NCI-H524 (cell line): Measurements from ENCODE around the gene AACS.
"Not testable (repeated sequence)": the region's sequence is repeated elsewhere in the genome, so short reads cannot be mapped to it uniquely, and the experiment has no call there.

Experiments used
- DNase-seq, 2 experiments: peaks; one replicate each; lab custom pipeline; 2025; lab: John Stamatoyannopoulos, UW

AACS gene

GRCh38 chr12:125057708-125058107 is 7.5 kb upstream of the AACS start:
- no peak for DNase-seq

GRCh38 chr12:125061229-125061628 is 4.0 kb upstream of the AACS start:
- DNase-seq = no peak

- not testable (repeated sequence) for DNase-seq
These were observed 1.7 kb upstream of the AACS start for GRCh38 chr12:125063522-125063921.

DNA sequence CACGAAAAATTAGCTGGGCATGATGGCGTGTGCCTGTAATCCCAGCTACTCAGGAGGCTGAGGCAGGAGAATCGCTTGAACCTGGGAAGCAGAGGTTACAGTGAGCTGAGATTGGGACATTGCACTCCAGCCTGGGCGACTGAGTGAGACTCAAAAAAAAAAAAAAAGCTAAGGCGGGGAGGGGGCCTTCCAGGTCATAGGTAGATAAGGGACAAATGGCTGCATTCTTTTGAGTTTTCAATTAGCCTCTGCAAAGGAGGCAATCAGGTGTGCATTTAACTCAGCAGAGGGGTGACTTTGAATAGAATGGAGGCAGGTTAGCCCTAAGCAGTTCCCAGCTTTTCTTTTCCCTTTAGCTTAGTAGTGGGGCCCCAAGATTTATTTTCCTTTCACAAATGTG is 743 bp upstream of the AACS start:
- DNase-seq = no peak

DNA sequence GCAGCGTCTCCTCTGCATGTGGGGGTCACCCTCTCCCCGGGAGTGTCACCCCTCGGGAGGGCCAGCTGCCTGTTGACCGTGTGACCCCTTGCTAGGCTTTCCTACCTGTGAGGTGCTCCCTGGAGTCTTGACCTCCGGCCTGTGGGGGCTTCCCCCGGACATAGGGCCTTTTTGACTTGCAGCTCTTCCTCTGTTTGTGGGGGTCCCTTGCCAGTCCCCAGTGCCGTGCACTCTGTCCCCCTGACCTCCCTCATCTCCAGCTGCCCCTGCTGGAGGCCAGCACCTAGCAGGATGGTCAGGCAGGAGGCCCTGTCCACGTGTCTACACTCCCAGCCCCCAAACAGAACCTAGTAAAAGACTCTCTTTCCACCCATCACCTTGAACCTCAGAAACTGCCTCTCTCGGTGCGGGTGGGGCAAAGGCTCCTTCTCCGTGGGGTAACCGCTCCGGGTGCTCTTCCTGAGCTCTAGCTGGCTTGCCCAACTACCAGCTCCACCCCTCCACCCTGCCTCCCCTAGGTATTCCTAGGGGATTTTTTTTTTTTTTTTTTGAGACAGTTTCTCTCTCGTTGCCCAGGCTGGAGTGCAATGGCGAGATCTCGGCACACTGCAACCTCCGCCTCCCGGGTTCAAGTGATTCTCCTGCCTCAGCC is 810 bp downstream of the AACS start:
- no peak for DNase-seq

DNA sequence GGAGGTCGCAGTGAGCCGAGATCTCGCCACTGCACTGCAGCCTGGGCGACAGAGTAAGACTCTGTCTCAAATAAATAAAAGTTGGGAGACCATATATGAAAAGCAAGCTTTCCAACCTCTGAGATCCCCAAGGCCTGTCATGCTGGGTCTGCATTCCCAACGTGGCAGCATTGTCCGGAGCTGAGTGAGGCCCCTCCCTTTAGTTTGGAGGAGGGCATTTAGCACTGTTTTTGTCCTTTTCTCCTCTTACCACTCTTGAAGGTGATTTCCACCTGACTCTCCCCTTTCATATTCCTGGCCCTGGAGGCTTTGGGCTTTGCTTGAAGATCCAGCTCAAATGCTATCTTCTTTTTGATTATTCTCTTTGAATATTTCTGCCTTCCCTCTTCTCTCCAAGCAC is 3.2 kb downstream of the AACS start:
- DNase-seq = no peak

GRCh38 chr12:125069616-125070015 is 4.4 kb downstream of the AACS start:
- no peak for DNase-seq

- peak; percentile 1 to 51 for DNase-seq
These were observed 4.9 kb downstream of the AACS start for GRCh38 chr12:125070112-125070511.

- no peak for DNase-seq
These were observed 5.6 kb downstream of the AACS start for GRCh38 chr12:125070661-125071390.

GRCh38 chr12:125071456-125071855 is 6.2 kb downstream of the AACS start:
- DNase-seq = no peak

GRCh38 chr12:125072496-125072895 is 7.3 kb downstream of the AACS start:
- DNase-seq = no peak

DNA sequence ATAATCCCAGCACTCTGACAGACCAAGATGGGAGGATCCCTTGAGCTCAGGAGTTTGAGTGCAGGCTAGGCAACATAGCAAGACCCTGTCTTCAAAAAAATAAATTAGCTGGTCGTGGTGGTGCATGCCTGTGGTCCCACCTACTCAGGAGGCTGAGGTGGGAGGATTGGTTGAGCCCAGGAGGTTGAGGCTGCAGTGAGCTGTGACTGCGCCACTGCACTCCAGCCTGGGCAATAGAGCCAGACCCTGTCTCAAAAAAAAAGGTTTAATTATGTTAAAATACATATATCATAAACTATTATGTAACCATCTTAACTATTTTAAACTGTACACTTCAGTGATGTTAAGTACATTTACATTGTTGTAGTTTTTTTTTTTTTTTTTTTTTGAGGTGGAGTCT is 9.1 kb downstream of the AACS start:
- not testable (repeated sequence) for DNase-seq

DNA sequence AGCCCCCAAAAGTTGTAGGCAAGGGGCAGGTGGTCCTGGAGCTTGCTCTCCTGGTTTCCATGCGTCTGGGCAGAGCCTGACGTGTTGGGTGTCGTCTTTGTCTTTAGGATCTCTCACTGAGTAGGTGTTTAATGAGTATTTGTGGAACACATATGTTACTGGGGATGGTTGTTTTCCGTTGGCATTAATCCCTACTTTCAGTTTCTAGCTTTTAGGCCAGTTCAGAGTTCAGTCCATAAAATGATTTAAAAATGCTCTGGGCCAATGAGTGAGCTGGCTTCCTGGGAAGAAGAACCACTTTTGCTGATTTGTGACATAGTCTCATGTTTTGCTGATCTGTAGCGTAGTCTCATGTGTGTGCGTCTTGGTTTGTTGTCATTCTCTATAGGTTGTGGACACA is 10.9 kb downstream of the AACS start:
- DNase-seq = no peak

DNA sequence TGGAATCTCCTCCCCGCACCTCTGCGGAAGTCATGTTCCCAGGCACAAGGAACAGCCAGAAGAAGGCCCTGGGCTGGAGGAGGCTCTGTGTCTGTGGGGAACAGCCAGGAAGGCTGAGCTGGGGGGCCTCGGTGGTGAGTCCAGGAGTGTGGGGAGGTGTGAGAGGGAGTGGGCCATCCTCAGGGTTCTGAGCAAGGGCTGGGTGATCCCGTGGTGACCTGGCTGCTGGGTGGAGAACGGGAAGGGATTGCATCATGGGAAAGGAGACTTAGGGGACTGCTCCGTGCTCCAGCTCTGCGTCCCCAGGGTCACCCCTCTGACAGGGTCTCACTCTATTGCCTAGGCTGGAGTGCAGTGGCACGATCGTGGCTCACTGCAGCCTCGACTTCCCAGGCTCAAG is 13.8 kb downstream of the AACS start:
- DNase-seq = no peak

GRCh38 chr12:125079648-125080645 is 14.7 kb downstream of the AACS start:
- no peak for DNase-seq

DNA sequence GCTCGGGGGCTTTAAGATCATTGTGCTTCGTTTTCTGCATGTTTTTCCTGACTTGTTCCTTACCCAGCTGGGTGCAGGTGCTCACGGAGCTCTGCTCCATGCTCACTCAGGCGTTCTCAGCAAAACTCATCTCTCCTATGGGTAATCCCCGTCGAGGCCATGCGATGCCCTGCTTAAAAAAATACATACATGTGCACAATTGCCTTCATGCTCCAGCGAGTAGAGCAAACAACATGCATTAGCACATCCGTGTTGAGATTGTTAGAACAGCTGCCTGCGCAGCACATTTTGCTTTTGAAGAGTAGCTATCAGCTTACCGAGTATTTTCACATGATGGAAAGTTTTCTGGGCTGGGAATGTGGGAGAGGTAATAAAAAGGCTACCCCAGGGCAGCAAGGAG is 16.2 kb downstream of the AACS start:
- DNase-seq = peak in 1 of 2 experiments; percentile 10

GRCh38 chr12:125083072-125083471 is 17.8 kb downstream of the AACS start:
- no peak for DNase-seq

DNA sequence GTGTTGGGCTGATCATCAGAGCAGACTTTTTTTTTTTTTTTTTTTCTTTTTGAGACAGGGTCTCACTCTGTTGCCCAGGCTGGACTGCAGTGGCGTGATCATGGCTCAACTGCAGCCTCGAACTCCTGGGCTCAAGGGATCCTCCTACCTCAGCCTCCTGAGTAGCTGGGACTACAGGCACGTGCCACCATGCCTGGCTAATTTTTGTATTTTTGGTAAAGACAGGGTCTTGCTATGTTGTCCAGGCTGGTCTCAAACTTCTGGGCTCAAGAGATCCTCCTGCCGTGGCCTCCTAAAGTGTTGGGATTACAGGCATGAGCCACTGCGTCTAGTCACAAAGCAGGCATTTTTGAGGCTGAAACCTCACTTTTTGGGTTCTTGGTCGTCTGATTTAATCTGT is 23.0 kb downstream of the AACS start:
- not testable (repeated sequence) for DNase-seq

DNA sequence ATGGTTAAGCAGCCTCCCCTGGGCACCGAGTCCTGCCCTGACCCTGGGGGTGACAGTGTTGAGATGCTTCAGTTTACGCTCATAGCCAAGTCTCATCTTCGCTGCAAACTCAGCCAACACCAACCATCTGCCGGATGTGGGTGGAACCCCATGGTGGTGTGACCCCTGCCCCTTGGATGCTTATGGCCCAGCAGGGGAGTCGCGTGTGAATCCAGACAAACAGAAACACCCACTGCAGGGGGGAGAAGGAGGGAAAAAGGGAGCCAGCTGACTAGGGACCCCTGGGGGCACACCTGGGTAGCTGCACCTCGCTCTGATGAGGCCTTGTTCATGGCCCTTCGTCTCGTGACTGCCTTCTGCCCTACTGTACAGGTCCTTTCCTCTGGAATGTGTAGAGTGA is 23.8 kb downstream of the AACS start:
- DNase-seq = no peak

DNA sequence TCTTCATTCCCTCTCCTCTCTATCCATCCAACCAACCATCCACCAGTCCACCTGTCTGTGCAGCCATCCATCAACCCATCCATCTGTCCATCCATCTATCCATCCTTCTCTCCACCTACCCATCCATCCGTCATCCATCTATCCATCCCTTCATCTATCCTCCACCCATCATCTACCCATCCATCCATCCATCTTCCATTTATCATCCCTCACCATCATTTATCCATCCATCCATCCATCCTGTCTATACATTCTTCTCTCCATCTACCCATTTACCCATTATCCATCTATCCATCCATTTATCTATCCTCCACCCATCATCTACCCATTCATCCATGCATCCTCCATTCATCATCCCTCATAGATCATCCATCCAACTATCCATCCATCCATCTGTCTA is 24.4 kb downstream of the AACS start:
- no peak for DNase-seq

- DNase-seq = no peak
These were observed 25.2 kb downstream of the AACS start for GRCh38 chr12:125090437-125090836.

DNA sequence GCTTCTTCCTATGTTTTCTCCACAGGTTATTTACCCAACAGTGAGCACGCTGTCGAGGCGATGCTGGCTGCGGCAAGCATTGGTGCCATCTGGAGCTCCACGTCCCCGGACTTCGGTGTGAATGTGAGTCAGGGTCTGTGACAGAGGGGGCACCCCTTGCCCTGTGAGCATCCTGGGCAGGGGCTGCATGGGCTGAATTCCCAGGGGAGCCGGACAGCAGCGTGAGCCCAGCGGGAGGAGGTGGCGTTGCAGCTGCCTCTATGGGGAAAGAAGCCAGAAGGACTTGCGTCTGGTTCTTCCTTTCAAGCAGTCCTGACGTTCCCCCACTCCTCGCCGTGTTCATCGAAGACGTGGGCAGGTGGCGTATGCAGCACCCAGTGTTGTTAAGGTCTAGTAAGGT is 26.2 kb downstream of the AACS start:
- no peak for DNase-seq
